ENCODE data around the gene DEK. TPM values are rescaled to one million over a fixed set of nuclear protein-coding genes. Genes with fewer than 3 reads are reported as not detected.
"Not testable (repeated sequence)": the region's sequence is repeated elsewhere in the genome, so short reads cannot be mapped to it uniquely, and the experiment has no call there.

DEK gene
- 197 and 207 TPM in 2 replicates for total RNA-seq

DNA sequence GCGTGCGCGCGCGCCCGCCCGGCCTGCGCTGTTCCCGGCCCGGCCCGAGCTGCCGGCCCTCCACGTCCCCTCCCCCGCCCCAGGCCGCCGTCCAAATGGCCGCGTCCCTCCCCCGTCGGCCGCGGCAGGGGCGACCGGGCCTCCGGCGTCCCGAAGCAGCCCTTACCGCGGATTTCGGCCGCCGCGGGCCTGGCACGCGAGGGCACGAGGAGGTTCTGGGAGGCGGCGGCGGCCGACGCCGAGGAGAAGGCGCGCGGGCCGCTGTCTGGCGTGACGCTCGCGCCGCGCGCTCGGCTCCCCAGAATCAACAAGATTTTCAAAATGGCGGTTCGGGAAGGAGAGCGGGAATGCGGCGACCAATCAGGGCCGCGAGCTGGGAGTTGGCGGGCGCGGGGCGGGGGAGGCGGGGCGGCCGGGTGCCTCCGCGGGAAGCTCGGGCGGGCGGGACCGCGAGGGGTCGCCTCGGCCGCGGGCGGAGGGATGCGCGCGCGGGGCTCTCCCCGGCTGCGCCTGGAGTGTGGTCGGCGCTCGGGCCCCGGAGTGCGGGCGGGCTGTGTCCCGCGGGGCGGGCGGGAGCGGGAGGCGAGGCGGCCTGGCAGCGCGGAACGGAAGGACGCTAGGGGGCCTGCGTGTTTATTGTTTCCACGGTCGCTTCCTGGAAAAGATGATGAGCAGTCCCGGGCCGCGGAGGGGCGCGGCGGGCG lies at the start of gene DEK:
Gene DEK (minus strand): TSS at position 312 of the 704 bp plus-strand sequence. CDS start 543 bp downstream, outside the sequence.
- peak; percentile 51 for TF ChIP-seq CTCF (conservative IDR thresholded peaks at IDR 0.05; ENCODE audit: low read depth, low read length)
- peak within 1 kb of the TSS; percentile 96 for H3K4me3 ChIP-seq (ENCODE audit: low read depth, low read length)
- DNase-seq (ENCODE audit: low read depth): no peak

GRCh38 chr6:18312368-18312767 lies 48.0 kb upstream of the DEK start:
- DNase-seq (ENCODE audit: low read depth): no peak
- no peak overlapping the region for H3K4me3 ChIP-seq (ENCODE audit: low read depth, low read length)
- no peak for TF ChIP-seq CTCF (conservative IDR thresholded peaks at IDR 0.05; ENCODE audit: low read depth, low read length)

- not testable (repeated sequence) for H3K4me3 ChIP-seq (ENCODE audit: low read depth, low read length); DNase-seq (ENCODE audit: low read depth)
Observed at GRCh38 chr6:18310010-18310409, 45.7 kb upstream of the DEK start.

DNA sequence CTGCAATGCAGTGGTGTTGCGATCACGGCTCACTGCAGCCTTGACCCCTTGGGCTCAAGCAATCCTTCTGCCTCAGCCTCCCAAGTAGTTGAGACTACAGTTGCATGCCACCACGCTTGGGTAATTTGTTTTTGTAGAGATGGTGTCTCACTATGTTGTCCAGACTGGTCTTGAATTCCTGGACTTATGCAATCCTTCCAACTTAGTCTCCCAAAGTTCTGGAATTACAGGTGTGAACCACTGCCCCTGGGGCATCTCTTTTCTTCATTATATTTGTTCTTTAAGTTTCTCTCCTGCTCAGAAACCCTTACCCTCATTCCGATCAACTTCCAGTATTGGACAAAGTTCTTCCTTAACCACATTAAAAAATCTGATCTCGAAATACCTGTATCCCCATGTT lies 44.7 kb upstream of the DEK start:
- H3K4me3 ChIP-seq (ENCODE audit: low read depth, low read length): no peak overlapping the region
- DNase-seq (ENCODE audit: low read depth): no peak
- TF ChIP-seq CTCF (conservative IDR thresholded peaks at IDR 0.05; ENCODE audit: low read depth, low read length): no peak

DNA sequence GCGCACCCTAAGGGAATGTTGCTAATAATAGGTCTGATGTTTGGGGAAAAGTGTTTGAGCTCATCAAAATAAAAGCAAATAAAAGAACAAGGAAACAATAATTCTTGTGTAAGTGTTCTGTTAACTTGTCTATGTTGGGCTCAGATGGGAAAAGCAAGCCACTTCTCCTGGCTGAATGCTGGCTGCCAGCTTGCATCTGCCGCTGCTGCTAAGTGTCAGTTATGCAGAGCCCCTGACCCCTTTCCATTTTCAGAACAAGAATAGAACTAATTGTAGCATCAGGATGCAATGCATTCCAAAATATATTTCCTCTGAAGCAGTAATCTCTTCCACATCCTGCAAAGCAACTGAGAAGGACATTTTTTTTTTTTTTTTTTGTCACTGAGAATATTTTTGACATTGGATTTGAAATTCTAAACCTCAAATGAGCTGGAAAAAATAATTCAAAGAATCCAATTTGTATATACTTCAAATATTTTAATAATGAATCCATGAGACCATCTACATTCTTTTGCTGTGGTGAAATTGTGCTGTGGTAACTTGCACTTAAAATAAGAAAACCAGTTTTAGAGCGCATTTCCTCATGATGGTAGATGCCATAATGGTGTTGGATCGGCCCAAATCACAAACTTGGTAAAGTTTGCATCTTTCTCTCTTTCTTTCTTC lies 43.9 kb upstream of the DEK start:
- TF ChIP-seq CTCF (conservative IDR thresholded peaks at IDR 0.05; ENCODE audit: low read depth, low read length): no peak
- no peak overlapping the region for H3K4me3 ChIP-seq (ENCODE audit: low read depth, low read length)
- DNase-seq (ENCODE audit: low read depth): no peak

DNA sequence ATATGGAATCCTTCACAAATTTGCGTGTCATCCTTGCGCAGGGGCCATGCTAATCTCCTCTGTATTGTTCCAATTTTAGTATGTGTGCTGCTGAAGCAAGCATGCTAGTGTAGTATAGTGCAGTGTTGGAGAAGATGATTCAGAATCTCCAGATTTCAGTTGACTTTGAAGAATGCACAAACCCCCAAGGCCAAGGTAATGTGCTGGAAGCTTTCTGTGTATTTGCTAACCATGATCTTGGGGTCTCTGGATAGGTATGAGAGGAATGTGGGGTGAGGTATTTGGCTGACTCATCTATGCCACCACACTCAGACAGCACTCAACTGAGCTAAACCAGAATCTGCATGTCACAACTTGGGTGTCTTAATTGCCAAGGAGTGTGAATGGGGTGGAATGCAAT lies 42.6 kb upstream of the DEK start:
- no peak for TF ChIP-seq CTCF (conservative IDR thresholded peaks at IDR 0.05; ENCODE audit: low read depth, low read length)
- DNase-seq (ENCODE audit: low read depth): peak; percentile 46
- no peak overlapping the region for H3K4me3 ChIP-seq (ENCODE audit: low read depth, low read length)

DNA sequence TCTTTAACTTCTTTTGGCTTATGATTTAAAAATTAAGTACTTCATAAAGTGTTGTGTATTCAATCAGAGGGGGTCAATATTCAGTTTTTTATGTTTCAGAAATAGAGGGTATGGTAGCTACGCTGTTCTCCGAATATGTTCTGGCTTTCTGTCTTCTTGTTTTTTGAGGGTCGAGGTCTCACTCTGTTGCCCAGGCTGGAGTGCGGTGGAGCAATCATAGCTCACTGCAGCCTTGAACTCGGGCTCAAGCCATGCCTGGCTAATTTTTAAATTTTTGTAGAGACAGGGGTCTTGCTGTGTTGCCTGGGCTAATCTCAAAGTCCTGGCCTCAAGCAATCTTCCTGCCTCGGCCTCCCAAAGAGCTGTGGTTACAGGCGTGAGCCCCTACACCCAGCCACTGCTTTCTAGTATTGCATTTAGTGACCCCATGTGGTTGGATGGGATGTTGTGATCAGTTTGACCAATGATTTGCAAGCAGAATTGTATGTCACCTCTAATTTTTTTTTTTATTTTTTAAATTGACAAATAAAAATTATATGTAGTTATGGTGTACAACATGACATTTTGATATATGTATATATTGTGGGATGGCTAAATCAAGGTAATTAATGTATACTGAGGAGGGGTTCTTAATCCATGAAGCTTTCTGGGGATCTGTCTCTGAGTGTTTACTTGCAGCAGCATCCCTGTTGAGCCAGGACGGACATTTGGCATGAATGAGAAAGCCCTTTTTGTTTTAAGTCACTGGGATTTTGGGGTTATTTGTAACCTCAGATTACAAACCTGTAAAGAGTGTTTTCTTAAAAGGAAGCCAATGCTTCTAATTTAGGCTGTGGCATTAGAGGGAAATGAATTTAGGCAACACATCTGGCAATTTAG lies 38.5 kb upstream of the DEK start:
- TF ChIP-seq CTCF (conservative IDR thresholded peaks at IDR 0.05; ENCODE audit: low read depth, low read length): peak; percentile 24
- no peak for DNase-seq (ENCODE audit: low read depth)
- no peak overlapping the region for H3K4me3 ChIP-seq (ENCODE audit: low read depth, low read length)
